Rectal smooth muscle tissue (tissue), 1 donor: ENCODE results near the gene PBX2.
"Not testable (repeated sequence)": the region's sequence is repeated elsewhere in the genome, so short reads cannot be mapped to it uniquely, and the experiment has no call there.

Experiments used
- H3K27ac ChIP-seq: one replicate; pipeline ENCODE4 v1.7.0; 2013; ENCODE audit warnings: low read depth, low read length, inconsistent platforms
- H3K27me3 ChIP-seq: one replicate; pipeline ENCODE4 v1.7.0; 2013; ENCODE audit warnings: low read length; ENCODE audit not compliant: control insufficient read depth, insufficient read depth
- H3K36me3 ChIP-seq: one replicate; pipeline ENCODE4 v1.7.0; 2013; ENCODE audit warnings: low read length; ENCODE audit not compliant: control insufficient read depth, insufficient read depth
- H3K4me1 ChIP-seq: one replicate; pipeline ENCODE4 v1.7.0; 2013; ENCODE audit warnings: low read length; ENCODE audit not compliant: control insufficient read depth, insufficient read depth
- H3K4me3 ChIP-seq: one replicate; pipeline ENCODE4 v1.7.0; 2013; ENCODE audit warnings: low read length
- H3K9ac ChIP-seq: one replicate; pipeline ENCODE4 v1.7.0; 2013; ENCODE audit warnings: low read length

PBX2 gene

DNA sequence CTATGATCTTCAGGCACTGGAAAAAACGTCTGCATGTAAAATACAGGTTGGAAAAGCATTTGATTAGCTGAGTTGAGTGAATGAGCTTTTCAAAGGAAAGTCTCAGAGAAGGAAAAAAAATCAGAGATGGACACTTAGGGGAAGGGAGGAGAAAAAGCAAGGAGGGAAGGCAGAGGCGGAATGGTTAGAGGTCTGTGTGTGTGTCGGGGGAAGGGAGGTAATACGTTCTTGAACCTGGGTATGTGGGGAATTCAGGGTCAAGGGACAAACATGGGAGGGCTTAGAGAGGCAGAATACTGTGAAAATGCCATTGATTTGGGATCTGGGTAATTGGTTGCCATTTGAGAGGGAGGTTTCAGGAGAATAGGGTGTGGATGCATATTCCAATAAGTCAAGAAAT is 43.3 kb downstream of the PBX2 start:
- peaks cover 2% of the 10 kb centered on the region for H3K27me3 ChIP-seq
- H3K4me3 ChIP-seq, result no peak overlapping the region
- H3K9ac ChIP-seq, result no peak overlapping the region
- H3K36me3 ChIP-seq, result peaks cover 2% of the 10 kb centered on the region
- H3K27ac ChIP-seq, result no peak overlapping the region
- H3K4me1 ChIP-seq, result peaks cover 8% of the 10 kb centered on the region

DNA sequence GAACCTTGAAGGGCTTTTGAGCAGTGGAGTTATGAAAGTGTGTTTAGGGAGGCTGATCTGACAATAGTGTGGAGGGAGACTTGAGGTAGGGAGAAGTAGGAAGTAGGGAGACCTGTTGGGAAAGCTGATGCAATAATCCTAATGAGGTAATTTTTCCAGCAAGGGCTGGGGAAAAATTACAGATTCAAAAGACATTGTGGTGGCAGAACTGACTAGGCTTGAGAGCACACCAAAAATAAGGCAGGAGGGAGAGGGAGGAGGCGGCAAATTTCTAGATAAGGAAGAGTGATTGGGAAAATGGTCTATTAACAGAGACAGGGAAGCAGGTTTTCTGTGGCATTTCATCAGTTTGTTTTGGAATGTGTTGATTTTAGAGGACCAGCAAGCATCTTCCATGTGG is 43.7 kb downstream of the PBX2 start:
- peaks cover 2% of the 10 kb centered on the region for H3K27me3 ChIP-seq
- H3K36me3 ChIP-seq, result peaks cover 2% of the 10 kb centered on the region
- no peak overlapping the region for H3K4me3 ChIP-seq
- peaks cover 6% of the 10 kb centered on the region for H3K4me1 ChIP-seq
- H3K9ac ChIP-seq, result no peak overlapping the region
- H3K27ac ChIP-seq, result no peak overlapping the region

DNA sequence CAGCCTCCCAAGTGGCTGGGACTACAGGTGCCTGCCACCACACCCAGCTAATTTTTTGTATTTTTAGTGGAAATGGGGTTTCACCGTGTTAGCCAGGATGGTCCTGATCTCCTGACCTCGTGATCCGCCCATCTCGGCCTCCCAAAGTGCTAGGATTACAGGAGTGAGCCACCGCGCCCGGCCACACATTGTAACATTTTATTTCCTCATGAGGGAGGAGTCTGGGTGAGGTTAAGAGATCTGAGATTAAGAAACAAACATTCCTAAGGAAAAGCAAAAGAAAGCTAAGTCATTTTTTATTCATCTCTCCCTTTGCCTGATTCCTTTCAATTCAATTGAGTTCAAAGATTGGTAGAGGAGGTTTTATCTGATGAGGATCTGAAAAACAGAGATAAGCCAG is 45.8 kb downstream of the PBX2 start:
- H3K9ac ChIP-seq, H3K4me1 ChIP-seq, H3K4me3 ChIP-seq, H3K27me3 ChIP-seq, H3K27ac ChIP-seq, H3K36me3 ChIP-seq: not testable (repeated sequence)

- Histone ChIP-seq H3K4me1 (no peaks in the 10 kb centered on the region), H3K27ac (no peak overlapping the region), H3K36me3 (no peaks in the 10 kb centered on the region), H3K27me3 (no peaks in the 10 kb centered on the region), H3K9ac (no peak overlapping the region), H3K4me3 (no peak overlapping the region)
Measured at GRCh38 chr6:32140420-32141046, 49.5 kb downstream of the PBX2 start.

DNA sequence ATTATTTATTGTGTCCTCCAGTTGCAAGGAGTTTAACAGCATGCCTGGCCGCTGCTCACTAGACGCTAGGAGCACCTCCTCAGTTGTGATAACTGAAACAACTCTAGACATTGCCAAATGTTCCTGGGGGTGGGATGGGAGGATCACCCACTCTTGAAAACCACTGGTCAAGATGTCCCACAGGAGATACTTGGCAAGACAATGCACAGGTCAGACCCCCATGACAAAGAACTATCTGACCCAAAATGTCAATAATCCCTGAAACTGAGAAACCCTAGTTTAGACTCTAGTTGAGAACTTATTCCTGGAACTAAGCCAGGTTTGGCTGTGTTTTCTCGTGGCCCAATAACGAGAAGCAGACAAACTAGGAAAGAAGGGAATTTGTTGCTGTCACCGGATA is 50.4 kb downstream of the PBX2 start:
- H3K27me3 ChIP-seq, result no peaks in the 10 kb centered on the region
- H3K9ac ChIP-seq, result no peak overlapping the region
- H3K36me3 ChIP-seq, result no peaks in the 10 kb centered on the region
- H3K4me1 ChIP-seq, result no peaks in the 10 kb centered on the region
- H3K27ac ChIP-seq, result no peak overlapping the region
- no peak overlapping the region for H3K4me3 ChIP-seq

DNA sequence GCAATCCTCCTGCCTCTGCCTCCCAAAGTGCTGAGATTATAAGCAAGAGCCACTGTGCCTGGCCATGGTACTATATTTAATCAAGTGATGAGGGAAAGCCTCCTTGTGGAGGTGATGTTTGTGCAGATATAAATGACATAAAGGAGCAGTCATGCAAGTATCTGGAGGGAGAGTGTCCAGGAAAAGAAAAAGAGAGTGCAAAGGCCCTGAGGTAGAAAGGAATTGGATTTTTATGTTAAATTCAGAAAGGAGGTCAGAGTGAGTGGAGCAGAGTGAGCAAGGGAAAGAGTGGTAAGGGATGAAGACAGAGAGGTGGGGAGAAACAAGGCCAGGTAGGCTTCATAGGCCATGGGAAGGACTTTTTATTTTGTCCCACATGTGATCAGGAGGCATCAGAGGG is 52.5 kb downstream of the PBX2 start:
- Histone ChIP-seq H3K4me3 (no peak overlapping the region), H3K27ac (no peak overlapping the region), H3K9ac (no peak overlapping the region), H3K4me1 (no peaks in the 10 kb centered on the region), H3K36me3 (no peaks in the 10 kb centered on the region), H3K27me3 (no peaks in the 10 kb centered on the region)
